Ishikawa (cell line): ENCODE results near the gene MLH1.

Experiments used
- CEBPB ChIP-seq: IDR thresholded peaks from 2 replicates; pipeline ENCODE4 v1.6.1; 2012
- CREB1 ChIP-seq: IDR thresholded peaks from 2 replicates; pipeline ENCODE4 v1.6.1; 2012; ENCODE audit warnings: low read depth
- EGR1 ChIP-seq: IDR thresholded peaks from 2 replicates; pipeline ENCODE4 v1.6.1; 2012
- EP300 ChIP-seq: IDR thresholded peaks from 2 replicates; pipeline ENCODE4 v1.6.1; 2012; ENCODE audit warnings: borderline replicate concordance
- FOXM1 ChIP-seq: IDR thresholded peaks from 2 replicates; pipeline ENCODE4 v1.6.1; 2012; ENCODE audit warnings: low read depth, borderline replicate concordance
- NFIC ChIP-seq: IDR thresholded peaks from 2 replicates; pipeline ENCODE4 v1.6.1; 2012
- RAD21 ChIP-seq: IDR thresholded peaks from 2 replicates; pipeline ENCODE4 v1.6.1; 2012; ENCODE audit warnings: low read depth
- TAF1 ChIP-seq: IDR thresholded peaks from 2 replicates; pipeline ENCODE4 v1.6.1; 2012; ENCODE audit warnings: low read depth, mild to moderate bottlenecking
- TCF12 ChIP-seq: IDR thresholded peaks from 2 replicates; pipeline ENCODE4 v1.6.1; 2012; ENCODE audit warnings: low read depth
- TEAD4 ChIP-seq: IDR thresholded peaks from 2 replicates; pipeline ENCODE4 v1.6.1; 2012
- USF1 ChIP-seq: IDR thresholded peaks from 2 replicates; pipeline ENCODE4 v1.6.1; 2012
- YY1 ChIP-seq: IDR thresholded peaks from 2 replicates; pipeline ENCODE4 v1.6.1; 2012; ENCODE audit warnings: low read depth
- ZBTB7A ChIP-seq: IDR thresholded peaks from 2 replicates; pipeline ENCODE4 v1.6.1; 2012; ENCODE audit warnings: low read depth
- TF ChIP-seq, protein P1 (sequence below): IDR thresholded peaks from 2 replicates; pipeline ENCODE4 v1.6.1; 2012; ENCODE audit warnings: low read depth, mild to moderate bottlenecking
- TF ChIP-seq, protein P2 (sequence below): IDR thresholded peaks from 2 replicates; pipeline ENCODE4 v1.6.1; 2012

MLH1 gene

GRCh38 chr3:37030588-37030987 lies 37.3 kb downstream of the MLH1 start:
- TF ChIP-seq NFIC (no peak), ZBTB7A (no peak), EGR1 (no peak), YY1 (no peak), CEBPB (no peak), TCF12 (no peak), USF1 (no peak), CREB1 (no peak), TAF1 (no peak), EP300 (no peak), TEAD4 (no peak), RAD21 (no peak)
- TF ChIP-seq, protein P1, sequence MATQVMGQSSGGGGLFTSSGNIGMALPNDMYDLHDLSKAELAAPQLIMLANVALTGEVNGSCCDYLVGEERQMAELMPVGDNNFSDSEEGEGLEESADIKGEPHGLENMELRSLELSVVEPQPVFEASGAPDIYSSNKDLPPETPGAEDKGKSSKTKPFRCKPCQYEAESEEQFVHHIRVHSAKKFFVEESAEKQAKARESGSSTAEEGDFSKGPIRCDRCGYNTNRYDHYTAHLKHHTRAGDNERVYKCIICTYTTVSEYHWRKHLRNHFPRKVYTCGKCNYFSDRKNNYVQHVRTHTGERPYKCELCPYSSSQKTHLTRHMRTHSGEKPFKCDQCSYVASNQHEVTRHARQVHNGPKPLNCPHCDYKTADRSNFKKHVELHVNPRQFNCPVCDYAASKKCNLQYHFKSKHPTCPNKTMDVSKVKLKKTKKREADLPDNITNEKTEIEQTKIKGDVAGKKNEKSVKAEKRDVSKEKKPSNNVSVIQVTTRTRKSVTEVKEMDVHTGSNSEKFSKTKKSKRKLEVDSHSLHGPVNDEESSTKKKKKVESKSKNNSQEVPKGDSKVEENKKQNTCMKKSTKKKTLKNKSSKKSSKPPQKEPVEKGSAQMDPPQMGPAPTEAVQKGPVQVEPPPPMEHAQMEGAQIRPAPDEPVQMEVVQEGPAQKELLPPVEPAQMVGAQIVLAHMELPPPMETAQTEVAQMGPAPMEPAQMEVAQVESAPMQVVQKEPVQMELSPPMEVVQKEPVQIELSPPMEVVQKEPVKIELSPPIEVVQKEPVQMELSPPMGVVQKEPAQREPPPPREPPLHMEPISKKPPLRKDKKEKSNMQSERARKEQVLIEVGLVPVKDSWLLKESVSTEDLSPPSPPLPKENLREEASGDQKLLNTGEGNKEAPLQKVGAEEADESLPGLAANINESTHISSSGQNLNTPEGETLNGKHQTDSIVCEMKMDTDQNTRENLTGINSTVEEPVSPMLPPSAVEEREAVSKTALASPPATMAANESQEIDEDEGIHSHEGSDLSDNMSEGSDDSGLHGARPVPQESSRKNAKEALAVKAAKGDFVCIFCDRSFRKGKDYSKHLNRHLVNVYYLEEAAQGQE: no peak
- TF ChIP-seq, protein P2, sequence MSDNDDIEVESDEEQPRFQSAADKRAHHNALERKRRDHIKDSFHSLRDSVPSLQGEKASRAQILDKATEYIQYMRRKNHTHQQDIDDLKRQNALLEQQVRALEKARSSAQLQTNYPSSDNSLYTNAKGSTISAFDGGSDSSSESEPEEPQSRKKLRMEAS: no peak

- TF ChIP-seq RAD21 (no peak), TCF12 (no peak), USF1 (no peak), FOXM1 (no peak), ZBTB7A (no peak), CREB1 (no peak), EGR1 (no peak), TEAD4 (no peak), YY1 (no peak), TAF1 (no peak), CEBPB (no peak), EP300 (no peak), NFIC (no peak)
- TF ChIP-seq, protein P1: no peak
- TF ChIP-seq, protein P2: no peak
Measured at GRCh38 chr3:37031096-37031682, 37.9 kb downstream of the MLH1 start.

DNA sequence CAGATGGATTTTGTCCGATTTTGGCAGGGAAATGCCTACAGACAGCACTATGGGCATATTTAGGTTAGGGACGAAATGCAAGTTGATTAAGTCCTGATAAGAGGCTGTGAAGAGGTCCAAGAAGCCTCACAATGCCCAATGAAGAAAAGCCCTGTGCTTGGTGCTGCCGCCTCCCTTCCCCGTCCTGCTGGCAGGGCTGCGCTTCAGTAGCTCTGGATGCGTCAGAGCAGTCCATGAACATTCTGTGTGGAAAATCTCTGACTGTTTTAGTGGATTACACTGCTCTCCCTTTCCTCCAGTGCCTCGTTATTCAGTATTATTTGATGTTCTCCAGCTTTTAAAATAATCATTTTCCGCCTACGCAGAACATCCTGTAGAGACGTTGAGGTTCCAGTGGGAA lies 39.6 kb downstream of the MLH1 start:
- TF ChIP-seq CREB1 (no peak), FOXM1 (no peak), EP300 (no peak), EGR1 (no peak), TAF1 (no peak)
- TF ChIP-seq, protein P2: no peak

DNA sequence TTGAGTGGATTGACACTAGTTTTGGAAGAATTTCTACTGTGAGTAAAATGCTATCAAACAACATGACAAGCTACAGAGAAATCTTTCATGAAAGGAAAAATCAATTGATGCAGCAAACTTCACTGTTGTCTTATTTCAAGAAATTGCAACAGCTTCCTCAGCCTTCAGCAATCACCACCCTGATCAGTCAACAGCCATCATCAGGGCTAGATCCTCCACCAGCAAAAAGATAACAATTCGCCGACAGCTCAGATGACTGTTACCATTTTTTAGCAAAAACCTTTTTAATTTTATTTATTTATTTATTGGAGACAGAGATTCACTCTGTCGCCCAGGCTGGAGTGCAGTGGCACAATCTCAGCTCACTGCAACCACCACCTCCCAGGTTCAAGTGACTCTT lies 44.0 kb downstream of the MLH1 start:
- TF ChIP-seq RAD21 (no peak), YY1 (no peak), TEAD4 (no peak), FOXM1 (no peak), NFIC (no peak), TAF1 (no peak), CEBPB (no peak), EP300 (no peak), EGR1 (no peak), ZBTB7A (no peak), TCF12 (no peak), CREB1 (no peak)
- TF ChIP-seq, protein P1: no peak
- TF ChIP-seq, protein P2: no peak
